ENCODE measurements around the gene STARD3NL. TPM values are rescaled to one million over a fixed set of nuclear protein-coding genes. Genes with fewer than 3 reads are reported as not detected.
"Not testable (repeated sequence)": the region's sequence is repeated elsewhere in the genome, so short reads cannot be mapped to it uniquely, and the experiment has no call there.

The STARD3NL gene
- total and polyA plus RNA-seq, 2 experiments from 2014 or later: 64.0 to 68.1 TPM

- in situ Hi-C loops (cut with MboI): no loop called here
- H3F3A ChIP-seq (ENCODE audit: insufficient read depth): no peaks in the 10 kb centered on the region
- 51 to 61% methylated on average over 5 of the region's 5 CpGs for WGBS, 2 experiments (ENCODE audit: low coverage in 1 of 2, low lambda C conversion rate in 2 of 2, missing lambda C conversion rate in 2 of 2)
- no peaks in the 10 kb centered on the region for H3K9me2 ChIP-seq (ENCODE audit: insufficient read depth)
- no peak overlapping the region for H3K4me3 ChIP-seq
- DNase-seq: no peak
- H2AFZ ChIP-seq: no peak overlapping the region
- H3K36me3 ChIP-seq (ENCODE audit: low read depth): no peaks in the 10 kb centered on the region
- no peaks in the 10 kb centered on the region for H3K79me2 ChIP-seq (ENCODE audit: insufficient read depth)
- H3K4me2 ChIP-seq (ENCODE audit: unreplicated experiment): no peak overlapping the region
- TF ChIP-seq EZH2 (IDR thresholded peaks at IDR 0.05; ENCODE audit: insufficient read depth, poor library complexity, severe bottlenecking) (no peak), EZH2phosphoT487 (IDR thresholded peaks at IDR 0.05; ENCODE audit: insufficient read depth, low read depth) (no peak)
- H3K27me3 ChIP-seq (replicated peaks; ENCODE audit: insufficient read depth): peaks cover 18% of the 10 kb centered on the region
- no peaks in the 10 kb centered on the region for H3K4me1 ChIP-seq (ENCODE audit: insufficient read depth)
- no peaks in the 10 kb centered on the region for H4K20me1 ChIP-seq (ENCODE audit: insufficient read depth)
- H3K9me3 ChIP-seq (ENCODE audit: low read depth): no peaks in the 10 kb centered on the region
- H3K9ac ChIP-seq: no peak overlapping the region
- no peak overlapping the region for H3K27ac ChIP-seq
These were observed 84.5 kb downstream of the STARD3NL start for GRCh38 chr7:38262545-38262944.

GRCh38 chr7:38263274-38263673, 85.2 kb downstream of the STARD3NL start:
- H3K79me2 ChIP-seq (ENCODE audit: insufficient read depth); H3K27ac ChIP-seq; H3K9me2 ChIP-seq (ENCODE audit: insufficient read depth); H3K9ac ChIP-seq; H3F3A ChIP-seq (ENCODE audit: insufficient read depth); H4K20me1 ChIP-seq (ENCODE audit: insufficient read depth); H3K36me3 ChIP-seq (ENCODE audit: low read depth); H2AFZ ChIP-seq; H3K4me2 ChIP-seq (ENCODE audit: unreplicated experiment); H3K9me3 ChIP-seq (ENCODE audit: low read depth); H3K4me1 ChIP-seq (ENCODE audit: insufficient read depth); in situ Hi-C loops (cut with MboI); DNase-seq; H3K4me3 ChIP-seq: not testable (repeated sequence)
- H3K27me3 ChIP-seq (replicated peaks; ENCODE audit: insufficient read depth): peaks cover 18% of the 10 kb centered on the region
- WGBS, 2 experiments (ENCODE audit: low coverage in 1 of 2, low lambda C conversion rate in 2 of 2, missing lambda C conversion rate in 2 of 2): 52 to 75% methylated on average over 1 of the region's 1 CpG

GRCh38 chr7:38264602-38265001, 86.6 kb downstream of the STARD3NL start:
- WGBS, 2 experiments (ENCODE audit: low coverage in 1 of 2, low lambda C conversion rate in 2 of 2, missing lambda C conversion rate in 2 of 2): 16 to 19% methylated on average over 1 of the region's 1 CpG
- H3K4me3 ChIP-seq; H3K4me2 ChIP-seq (ENCODE audit: unreplicated experiment); H2AFZ ChIP-seq; DNase-seq; H3K9me3 ChIP-seq (ENCODE audit: low read depth); H3K79me2 ChIP-seq (ENCODE audit: insufficient read depth); H3K27ac ChIP-seq; in situ Hi-C loops (cut with MboI); H3K9ac ChIP-seq; H3K36me3 ChIP-seq (ENCODE audit: low read depth); H3F3A ChIP-seq (ENCODE audit: insufficient read depth); H3K9me2 ChIP-seq (ENCODE audit: insufficient read depth); H4K20me1 ChIP-seq (ENCODE audit: insufficient read depth); H3K4me1 ChIP-seq (ENCODE audit: insufficient read depth): not testable (repeated sequence)
- H3K27me3 ChIP-seq (replicated peaks; ENCODE audit: insufficient read depth): peaks cover 18% of the 10 kb centered on the region

- H3K36me3 ChIP-seq (ENCODE audit: low read depth); H3K9me2 ChIP-seq (ENCODE audit: insufficient read depth); H3K4me2 ChIP-seq (ENCODE audit: unreplicated experiment); H4K20me1 ChIP-seq (ENCODE audit: insufficient read depth); H3K4me1 ChIP-seq (ENCODE audit: insufficient read depth); H3K4me3 ChIP-seq; in situ Hi-C loops (cut with MboI); H3K27ac ChIP-seq; DNase-seq; H3K79me2 ChIP-seq (ENCODE audit: insufficient read depth); H3F3A ChIP-seq (ENCODE audit: insufficient read depth); H3K9ac ChIP-seq; H3K9me3 ChIP-seq (ENCODE audit: low read depth); H2AFZ ChIP-seq: not testable (repeated sequence)
- 17 to 21% methylated on average over 3 of the region's 3 CpGs for WGBS, 2 experiments (ENCODE audit: low coverage in 1 of 2, low lambda C conversion rate in 2 of 2, missing lambda C conversion rate in 2 of 2)
- peaks cover 18% of the 10 kb centered on the region for H3K27me3 ChIP-seq (replicated peaks; ENCODE audit: insufficient read depth)
These were observed 87.9 kb downstream of the STARD3NL start for GRCh38 chr7:38265958-38266357.

GRCh38 chr7:38269704-38270346, 91.8 kb downstream of the STARD3NL start:
- H3K4me3 ChIP-seq; H3K79me2 ChIP-seq (ENCODE audit: insufficient read depth); in situ Hi-C loops (cut with MboI); H3K9me2 ChIP-seq (ENCODE audit: insufficient read depth); H3K9ac ChIP-seq; H3F3A ChIP-seq (ENCODE audit: insufficient read depth); H3K27me3 ChIP-seq (replicated peaks; ENCODE audit: insufficient read depth); H3K9me3 ChIP-seq (ENCODE audit: low read depth); H3K27ac ChIP-seq; H3K4me2 ChIP-seq (ENCODE audit: unreplicated experiment); H3K4me1 ChIP-seq (ENCODE audit: insufficient read depth); H3K36me3 ChIP-seq (ENCODE audit: low read depth); H2AFZ ChIP-seq; DNase-seq; H4K20me1 ChIP-seq (ENCODE audit: insufficient read depth): not testable (repeated sequence)
- 28 to 33% methylated on average over 4 of the region's 4 CpGs for WGBS, 2 experiments (ENCODE audit: low coverage in 1 of 2, low lambda C conversion rate in 2 of 2, missing lambda C conversion rate in 2 of 2)

GRCh38 chr7:38270405-38270804, 92.4 kb downstream of the STARD3NL start:
- H3K4me3 ChIP-seq; H3F3A ChIP-seq (ENCODE audit: insufficient read depth); H3K9me2 ChIP-seq (ENCODE audit: insufficient read depth); H3K36me3 ChIP-seq (ENCODE audit: low read depth); H3K79me2 ChIP-seq (ENCODE audit: insufficient read depth); H2AFZ ChIP-seq; DNase-seq; H3K9me3 ChIP-seq (ENCODE audit: low read depth); H4K20me1 ChIP-seq (ENCODE audit: insufficient read depth); H3K4me2 ChIP-seq (ENCODE audit: unreplicated experiment); H3K27ac ChIP-seq; H3K4me1 ChIP-seq (ENCODE audit: insufficient read depth); in situ Hi-C loops (cut with MboI); H3K9ac ChIP-seq; H3K27me3 ChIP-seq (replicated peaks; ENCODE audit: insufficient read depth): not testable (repeated sequence)
- WGBS, 2 experiments (ENCODE audit: low coverage in 1 of 2, low lambda C conversion rate in 2 of 2, missing lambda C conversion rate in 2 of 2): 46 to 76% methylated on average over 1 to 2 of the region's 2 CpGs

All from GM23248 (cell line).